GM21381 (cell line): Measurements from ENCODE around the gene PHF2.

ENCODE experiments used
- ATAC-seq: cut with Tn5 transposase; IDR thresholded peaks from one replicate; pipeline ENCODE4 v1.9.1; 2021; ENCODE audit warnings: mild to moderate bottlenecking, moderate library complexity; ENCODE audit not compliant: unreplicated experiment

PHF2 gene

DNA sequence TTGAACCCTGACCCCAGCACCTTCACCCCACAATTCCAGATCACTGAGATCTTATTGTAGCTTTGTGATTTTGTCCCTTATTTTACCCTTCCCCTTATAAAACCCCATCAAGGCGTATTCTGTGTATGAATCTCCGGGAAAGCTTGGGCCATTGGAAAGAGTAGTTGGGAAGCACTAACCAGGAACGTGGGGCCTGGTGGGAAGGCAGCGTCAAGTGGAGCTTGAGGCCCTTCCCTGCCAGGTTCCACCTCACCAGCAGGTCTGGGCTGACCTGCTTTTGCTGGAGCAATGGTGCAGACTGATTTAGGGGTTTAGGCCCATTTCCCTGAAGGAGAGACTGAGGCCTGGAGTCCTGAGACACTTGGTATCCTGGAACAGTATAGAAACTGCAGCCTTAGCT, 9.3 kb downstream of the PHF2 start:
- no peak for ATAC-seq

DNA sequence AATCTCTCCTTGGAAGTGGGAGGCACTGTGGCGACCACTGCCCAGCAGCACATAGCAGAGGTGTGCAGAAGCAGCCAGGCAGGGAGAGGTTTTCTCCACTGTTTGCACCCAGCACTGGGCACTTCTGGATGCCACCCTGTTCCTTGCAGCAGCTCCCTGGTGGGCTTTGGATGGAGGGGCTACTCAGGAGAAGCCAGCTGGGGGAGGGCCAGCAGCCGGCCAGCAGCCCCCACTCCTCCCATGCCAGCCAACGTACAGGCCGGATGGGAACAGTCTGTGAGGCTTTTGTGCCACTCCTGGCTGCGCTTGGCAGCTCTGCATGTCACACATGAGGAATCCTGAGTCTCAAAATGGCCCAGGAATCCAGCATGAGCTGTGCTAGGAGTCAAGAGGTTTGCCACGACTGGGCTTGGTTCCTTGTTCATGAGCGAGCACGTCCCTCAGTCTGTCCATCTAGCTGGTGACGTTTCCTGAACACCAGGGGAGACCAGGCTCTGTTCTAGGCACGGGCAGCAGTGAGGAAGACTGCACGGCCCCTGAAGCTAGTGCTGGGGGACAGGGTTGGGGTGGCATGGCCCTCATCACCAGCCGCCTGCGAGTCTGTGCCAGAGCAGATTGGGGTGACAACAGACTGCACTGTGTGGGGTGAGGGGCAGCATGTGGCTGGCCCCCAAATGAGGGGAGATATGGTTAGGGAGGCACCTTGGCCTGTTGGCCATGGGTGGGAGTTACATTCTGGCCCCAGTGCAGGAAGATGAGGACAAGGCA, 10.1 kb downstream of the PHF2 start:
- no peak for ATAC-seq

DNA sequence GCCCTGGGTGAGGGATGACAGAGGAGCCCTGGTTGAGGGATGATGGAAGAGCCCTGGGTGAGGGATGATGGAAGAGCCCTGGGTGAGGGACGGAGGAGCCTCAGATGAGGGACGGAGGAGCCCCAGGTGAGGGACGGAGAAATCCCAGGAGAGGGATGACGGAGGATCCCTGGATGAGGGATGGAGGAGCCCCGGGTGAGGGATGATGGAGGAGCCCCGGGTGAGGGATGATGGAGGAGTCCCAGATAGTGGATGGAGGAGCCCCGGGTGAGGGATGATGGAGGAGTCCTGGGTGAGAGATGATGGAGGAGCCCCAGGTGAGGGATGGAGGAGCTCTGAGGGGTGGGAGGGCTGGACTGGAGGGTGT, 10.9 kb downstream of the PHF2 start:
- no peak for ATAC-seq

DNA sequence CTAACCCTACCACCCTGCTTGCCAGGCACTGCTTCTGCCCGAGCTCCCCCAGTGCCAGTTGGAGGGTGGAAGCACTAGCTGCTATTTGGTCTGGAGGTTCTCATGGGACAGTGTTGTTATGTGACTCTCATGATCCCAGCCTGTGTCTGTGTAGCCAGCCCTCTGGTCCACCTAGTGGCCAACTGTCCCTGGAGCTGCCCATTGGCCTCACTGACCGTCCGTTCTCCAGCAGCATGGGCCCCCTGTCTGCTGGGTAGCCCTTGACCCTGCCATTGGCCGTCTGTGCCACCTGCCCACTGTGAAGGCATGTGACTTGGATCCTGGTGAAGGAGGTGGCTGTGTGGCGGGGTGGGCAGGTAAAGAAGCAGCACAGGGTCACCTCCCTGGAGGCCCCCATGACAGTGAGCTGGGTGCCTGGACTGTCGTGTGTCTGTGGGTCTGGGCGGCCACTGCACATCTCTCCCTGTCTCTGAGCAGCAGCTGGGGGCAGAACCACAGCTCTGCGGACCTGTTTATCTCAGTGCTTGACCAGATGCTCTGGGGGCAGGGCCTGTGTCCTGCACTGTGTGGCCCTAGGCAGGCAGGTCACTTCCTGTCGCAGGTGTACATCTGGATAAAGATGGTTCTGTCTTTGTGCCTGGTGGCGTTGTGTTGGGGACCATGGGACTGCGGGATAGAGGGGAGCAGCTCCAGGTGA, 11.4 kb downstream of the PHF2 start:
- ATAC-seq, result no peak

DNA sequence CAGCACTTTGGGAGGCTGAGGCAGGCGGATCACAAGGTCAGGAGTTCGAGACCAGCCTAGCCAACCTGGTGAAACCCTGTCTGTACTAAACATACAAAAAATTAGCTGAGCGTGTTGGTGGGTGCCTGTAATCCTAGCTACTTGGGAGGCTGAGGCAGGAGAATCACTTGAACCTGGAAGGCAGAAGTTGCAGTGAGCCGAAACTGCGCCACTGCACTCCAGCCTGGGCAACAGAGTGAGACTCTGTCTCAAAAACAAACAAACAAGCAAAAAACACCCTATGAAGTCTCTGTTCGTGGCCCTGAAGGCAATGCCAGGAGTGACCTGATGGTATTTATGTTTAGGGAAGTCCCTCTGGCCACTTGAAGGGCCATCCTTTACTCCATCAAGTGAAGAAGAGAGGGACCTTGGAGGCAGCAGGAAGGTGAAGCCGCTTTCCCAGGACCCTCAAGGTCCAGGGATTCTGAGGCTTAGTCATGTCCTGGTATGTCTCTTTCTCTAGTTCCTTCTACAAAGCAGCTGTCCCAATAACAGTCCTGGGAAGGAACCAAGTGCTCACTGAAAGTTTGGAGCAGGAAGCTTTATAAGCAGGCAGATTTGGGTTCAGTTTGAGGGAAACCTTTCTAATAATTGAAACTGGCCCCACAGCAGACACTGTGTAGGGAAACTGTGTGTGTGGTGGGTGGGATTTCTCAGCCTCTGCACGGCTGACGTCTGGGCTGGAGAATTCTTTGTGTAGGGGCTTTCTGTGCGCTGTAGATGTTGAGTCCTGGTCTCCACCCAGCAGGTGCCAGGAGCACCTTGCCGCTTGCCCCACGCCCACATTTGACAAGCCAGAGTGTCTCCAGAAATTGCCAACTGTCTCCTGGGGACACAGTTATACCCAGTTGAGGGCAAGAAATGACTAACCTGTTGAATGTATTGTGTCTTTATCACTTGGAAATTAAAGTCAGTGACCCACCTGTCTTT, 12.5 kb downstream of the PHF2 start:
- no peak for ATAC-seq

DNA sequence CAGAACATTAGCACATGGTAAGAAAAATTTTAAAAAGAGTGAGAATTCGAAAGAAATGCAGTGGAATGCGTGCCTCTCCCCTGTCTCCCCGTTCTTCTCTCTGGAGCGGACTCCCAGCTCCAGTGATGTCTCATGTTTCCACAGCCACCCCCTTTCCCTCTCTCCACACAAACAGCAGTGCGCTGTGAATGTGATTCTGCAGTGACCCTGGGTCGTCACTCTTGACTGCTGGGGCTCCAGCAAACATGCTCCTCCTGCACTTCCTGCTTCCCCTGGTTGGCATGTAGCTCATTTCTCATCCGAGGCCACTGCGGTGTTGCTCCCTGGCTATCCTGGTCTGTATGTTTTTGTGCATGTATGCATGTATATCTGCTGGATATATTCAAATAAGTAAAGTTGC, 13.3 kb downstream of the PHF2 start:
- no peak for ATAC-seq

DNA sequence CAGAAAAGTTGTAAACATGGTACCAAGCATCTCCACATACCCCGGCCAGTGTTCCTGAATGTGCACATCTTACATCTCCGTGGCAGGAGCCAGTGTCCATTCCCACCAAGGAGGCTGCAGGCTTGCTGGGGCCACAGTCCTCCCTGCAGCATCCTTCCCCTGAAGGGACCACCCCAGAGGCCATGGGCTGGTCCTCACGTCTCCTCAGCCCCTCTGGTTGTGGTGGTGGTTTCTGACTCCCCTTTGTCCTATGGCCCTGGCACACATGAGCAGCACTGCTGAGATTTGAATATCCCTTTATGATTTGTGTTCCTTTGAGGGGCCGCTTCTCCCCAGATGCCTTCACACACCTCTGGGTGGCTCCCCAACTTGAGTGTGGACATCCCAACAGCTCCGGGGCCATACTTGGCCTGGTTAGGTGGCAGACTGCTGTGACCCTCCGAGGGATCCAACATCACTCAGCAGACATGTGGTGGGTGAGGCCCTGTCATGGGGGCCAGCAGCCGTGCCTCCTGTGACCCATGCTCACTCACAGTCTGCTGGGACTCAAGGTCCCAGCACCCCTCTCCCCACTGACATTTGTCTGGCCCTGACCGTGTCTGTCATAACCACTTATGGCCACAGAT, 14.3 kb downstream of the PHF2 start:
- ATAC-seq, result no peak

DNA sequence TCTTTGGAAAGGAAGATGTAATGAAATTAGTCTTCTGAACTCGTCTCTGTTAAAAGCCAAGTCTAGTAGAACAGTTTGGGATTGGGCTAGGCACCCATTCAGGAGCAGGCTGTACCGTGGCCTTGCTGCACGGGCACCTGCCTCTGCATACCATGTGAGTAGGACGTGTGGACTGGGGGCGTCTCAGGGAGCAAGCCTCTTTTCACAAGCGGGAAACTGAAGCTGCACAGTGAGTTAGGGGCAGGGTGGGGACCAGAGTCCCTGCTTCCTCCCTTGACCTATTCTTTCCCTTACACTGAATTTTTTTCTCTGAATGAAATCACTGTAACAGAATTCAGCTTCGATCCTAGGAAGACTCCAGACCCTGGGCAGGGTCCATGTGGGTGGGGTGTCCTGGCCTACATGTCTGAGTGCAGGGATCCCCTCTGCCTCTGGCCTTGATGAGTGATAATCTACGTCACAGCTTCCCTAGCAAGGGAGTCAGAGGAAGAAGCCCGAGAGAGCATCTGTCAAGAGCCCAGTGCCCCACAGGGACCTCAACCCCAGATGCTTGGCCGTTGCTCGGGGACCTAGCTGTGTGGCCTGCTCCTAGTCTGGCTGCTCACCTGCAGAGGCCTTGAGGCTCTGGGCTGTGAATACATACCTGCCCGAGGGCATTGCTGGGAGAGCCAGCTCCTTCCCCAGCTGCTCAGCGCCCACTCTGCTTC, 15.1 kb downstream of the PHF2 start:
- no peak for ATAC-seq

DNA sequence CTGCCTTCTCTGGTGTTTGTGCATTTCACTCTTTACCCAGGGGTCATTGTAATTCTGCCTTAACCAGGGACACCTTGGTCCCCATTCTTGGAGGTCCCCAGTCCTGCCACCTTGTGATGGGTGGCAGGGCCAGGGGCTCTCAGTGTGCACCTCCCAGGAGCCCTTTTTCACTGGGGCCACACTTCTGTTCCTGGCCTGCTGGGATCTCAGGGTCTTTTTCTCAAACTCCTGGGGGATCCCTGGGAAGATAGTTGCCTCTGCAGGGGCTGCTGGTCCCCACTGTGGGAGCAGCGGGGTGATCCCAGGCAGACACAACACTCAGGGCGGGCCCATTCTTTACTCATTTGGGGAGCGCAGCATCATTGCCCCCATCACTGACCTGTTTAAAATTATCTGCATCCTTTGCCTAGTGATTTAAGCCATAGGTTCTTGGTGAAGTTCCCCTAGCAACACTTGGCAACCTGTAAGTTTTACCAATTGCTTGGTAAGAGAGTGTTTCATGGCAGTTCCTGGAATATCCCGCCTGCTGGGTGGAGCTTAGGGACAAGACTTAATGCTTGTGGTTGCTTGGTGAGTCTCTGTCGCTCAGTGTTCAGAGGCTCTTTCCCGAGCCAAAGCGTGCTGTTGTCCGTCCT, 15.7 kb downstream of the PHF2 start:
- ATAC-seq, result no peak

DNA sequence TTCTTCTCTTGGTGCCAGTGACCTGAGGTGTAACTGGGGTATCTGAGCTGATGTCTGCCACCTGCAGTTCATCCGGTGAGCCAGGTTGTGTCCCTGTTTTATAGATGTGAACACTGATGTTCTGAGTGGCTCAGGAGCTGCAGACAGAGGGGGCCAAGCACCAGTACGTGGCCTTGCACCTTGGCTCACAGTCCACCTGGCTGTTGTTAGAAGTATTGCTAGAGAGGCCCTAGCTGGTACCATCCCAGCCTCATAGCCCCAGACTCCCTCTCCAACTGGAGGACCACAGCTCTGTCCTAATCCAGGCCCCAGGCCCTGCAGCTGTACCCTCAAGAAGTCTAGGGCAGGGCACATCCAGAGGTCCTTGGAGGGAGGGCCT, 16.2 kb downstream of the PHF2 start:
- ATAC-seq, result no peak

DNA sequence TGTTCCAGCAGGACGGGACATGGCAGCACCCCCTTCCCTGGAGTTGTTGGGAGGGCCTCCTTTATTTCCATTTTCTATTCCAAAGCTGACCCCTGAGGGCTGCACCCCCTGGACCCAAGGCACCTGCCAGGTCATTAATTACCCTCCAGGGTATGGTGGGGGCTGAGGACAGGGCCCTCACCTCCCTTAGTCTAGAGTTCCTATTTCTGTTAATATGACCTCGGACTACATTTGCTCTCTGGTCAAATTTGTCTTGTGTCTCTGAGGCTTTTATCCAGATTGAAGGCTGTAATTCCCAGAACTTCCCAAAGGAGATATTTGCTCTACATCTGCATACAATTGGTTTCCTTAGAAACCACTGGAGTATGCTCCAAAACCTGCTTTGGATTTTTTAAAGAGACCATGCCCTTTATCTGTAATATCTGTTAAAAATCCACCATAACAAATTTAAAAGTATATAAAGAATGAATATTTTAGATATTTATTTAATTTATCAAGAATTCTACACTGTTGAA, 16.8 kb downstream of the PHF2 start:
- no peak for ATAC-seq

DNA sequence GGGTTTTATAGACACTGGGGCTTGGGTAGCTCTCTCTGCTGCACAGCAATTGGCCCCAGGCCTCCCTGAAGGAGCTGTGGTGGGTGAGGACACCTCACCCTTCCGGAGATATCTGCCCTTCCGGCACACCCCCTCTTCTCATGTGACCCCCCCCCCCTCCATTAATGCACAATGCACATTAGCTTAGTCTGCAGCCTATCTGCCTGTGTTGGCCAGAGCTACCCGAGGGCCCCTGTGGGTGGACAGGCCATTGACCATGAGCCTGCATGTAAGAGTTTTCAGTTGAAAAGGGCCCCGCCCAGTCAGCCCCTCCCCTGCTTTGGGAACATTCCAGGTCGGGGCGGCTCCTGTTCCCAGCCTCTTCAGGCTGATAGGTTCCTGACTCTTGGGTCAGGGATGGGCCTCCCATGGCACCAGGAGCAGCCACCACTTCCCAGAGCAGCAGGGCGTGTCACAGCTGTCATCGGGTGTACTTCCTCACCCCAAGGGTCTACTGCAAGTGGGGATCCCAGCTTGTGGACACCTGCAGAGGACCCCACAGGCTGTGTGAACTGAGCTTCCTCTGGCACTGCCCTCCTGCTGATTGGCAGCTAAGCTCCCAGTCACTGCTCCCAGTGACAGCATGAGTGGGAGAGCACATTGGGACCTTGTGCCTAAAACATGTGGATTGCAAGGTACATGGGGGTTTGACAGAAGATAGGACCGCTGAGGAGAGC, 17.8 kb downstream of the PHF2 start:
- no peak for ATAC-seq

DNA sequence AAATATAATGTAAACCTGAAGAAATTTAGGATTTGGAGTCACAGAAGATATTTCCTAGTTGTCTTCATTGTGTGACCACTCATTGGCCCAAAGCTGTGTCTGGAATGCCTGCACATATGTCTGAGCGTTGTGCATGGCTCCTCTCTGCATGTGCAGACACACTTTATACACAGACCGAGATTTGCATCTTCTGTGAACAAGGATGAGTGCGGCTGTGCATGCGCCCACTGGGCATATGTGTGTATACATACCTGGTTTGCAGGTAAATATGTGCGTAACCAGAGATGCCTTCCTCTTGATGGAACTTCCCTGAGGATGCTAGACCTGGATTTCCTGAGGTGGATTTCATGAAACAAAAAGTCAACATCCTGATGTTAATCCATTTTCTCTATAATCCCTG, 19.1 kb downstream of the PHF2 start:
- no peak for ATAC-seq

DNA sequence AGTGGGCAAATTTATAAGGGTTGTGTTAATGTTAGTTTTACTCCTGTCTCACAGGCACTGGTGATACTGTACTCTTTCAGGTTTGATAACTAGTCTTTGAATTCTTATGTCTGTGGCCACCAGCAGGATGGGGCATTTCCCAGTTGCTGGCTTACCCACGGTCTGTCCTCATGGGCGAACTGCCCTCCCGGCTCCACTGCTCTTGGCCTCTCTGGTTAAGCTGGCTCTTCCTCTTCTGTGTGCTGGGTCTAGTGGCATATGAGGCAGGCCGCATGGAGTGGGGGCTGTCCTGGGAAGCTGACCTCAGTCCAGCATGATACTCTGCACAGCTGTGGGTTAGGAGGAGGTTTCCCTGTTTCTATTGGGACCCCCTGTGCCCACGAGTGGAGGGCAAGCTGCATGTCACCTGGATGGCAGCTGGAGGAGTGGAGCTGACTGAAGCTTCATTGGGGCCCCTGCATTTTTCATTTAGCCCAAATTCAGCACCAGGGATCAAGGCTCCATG, 19.5 kb downstream of the PHF2 start:
- ATAC-seq, result no peak

DNA sequence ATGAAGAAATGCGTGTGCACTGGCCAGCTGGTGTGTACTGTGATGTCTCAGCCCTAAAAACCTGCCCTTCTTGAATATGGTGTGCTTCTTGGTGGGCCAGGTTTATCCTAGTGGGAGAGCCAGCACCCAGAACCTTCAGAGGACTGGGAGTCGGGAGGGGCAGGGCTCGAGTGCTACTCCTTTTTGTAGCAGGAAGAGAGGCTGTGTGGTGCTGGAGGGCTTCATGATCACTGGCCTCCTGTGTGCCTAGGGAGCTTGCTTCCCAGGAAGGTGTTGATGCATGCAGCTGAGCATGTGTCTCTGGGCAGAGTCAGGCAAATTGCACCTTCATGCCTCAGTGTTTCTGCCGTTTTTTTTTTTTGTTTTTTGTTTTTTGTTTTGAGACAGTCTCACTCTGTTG, 20.0 kb downstream of the PHF2 start:
- ATAC-seq, result no peak

DNA sequence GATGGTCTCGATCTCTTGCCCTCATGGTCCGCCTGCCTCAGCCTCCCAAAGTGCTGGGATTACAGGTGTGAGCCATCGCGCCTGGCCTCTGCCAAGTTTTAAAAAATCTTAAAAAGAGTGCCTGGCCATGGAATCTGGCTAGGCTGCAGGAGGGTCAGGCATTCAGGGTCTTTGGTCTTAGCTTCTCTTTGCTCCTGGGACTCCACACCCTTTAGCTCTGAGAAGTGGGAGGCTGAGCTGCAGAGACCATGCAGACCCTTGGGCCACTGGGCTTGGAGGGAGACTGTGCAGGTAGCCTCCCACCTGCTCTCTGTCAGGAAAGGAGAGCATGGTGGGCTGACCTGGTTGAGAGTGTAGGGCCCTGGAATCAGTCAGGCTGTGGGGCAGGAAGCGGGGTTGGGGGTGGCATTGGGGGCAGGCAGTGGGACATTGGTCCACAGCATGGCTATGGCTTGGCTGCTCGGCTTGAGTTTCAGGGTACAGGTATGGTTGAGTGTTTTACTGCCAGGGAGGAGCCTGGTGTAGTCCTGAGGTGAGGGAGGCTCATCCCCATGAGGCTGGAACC, 20.8 kb downstream of the PHF2 start:
- no peak for ATAC-seq

DNA sequence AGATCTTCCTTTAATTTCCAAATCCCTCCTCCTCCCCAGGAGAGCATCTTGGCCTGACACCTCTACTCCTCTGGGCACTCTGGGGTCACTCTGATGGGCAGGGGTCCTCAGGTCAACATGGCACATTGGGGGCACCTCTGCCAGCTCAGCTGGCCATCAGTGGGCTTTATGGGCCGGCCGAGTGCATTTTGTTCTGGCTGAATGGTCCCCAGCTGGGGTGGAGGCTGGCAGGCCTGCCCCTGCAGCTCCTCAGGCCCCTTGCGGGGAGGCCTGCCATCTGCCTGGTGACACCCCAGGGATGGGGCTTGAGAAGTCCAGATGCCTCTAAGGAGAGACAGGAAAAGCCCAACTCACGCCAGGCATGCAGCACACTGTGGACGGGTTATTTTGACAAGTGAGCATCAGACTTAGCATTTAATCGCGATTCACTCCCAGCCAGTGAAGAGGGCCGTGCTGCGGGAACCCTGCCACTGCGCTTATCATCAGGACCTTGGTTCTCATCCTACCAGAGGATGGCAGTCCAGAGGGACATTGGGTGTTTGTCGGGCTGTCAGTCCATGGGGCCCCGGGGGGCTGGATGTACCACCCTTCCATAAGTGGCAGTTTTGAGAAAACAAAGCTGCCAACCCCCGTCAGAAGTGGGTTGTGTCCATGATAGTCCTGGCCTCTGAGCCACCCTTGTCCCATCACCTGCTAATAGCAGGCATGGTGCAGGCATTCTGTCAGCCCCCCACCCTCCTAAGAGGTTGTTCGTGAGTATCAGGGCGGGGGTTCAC, 21.7 kb downstream of the PHF2 start:
- no peak for ATAC-seq

DNA sequence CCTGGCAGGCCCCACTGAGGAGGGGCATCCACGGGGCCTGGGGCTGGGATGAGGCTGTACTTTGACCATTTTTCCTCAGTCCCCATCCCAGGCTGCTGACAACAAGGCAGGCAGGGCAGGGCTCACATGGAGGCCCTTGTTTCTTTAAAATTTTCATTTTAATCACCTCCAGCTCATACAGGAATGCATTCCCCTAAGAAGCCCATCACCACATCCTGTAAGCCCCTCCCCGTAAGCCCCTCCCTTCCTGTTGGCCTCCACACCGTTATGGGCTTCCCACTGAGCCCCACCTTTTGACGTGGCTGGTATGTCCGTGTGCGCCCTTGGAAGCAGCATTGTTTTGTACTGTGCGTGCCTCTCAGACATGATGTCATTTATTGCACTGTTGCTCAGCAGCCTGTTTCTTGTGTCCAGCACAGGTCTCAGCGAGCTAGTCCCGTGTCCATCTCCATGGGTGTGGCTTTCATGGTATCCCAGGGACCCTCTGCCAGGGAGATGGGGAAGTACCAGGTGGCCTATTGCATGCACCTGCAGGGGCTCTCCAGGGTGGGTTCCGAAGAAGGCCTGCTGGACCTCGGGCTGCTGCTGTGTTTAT, 22.4 kb downstream of the PHF2 start:
- ATAC-seq, result no peak
